ENCODE measurements around the gene DCST2. TPM values are rescaled to one million over a fixed set of nuclear protein-coding genes. Genes with fewer than 3 reads are reported as not detected.

DCST2 gene
- total and polyA plus RNA-seq, 4 donors = 0.31 to 1.7 (median 1.2) TPM

GRCh38 chr1:155030899-155031298 is 2.7 kb downstream of the DCST2 start:
- Histone ChIP-seq H3K9me3 (ENCODE audit: control insufficient read depth in 4 of 4, insufficient read depth in 3 of 4, low read length in 3 of 4) (no peaks in the 10 kb centered on the region), H3K27me3 (ENCODE audit: control insufficient read depth in 3 of 3, insufficient read depth in 3 of 3, low read length in 2 of 3) (no peaks in the 10 kb centered on the region), H3K4me3 (no peak overlapping the region), H3K4me1 (ENCODE audit: control insufficient read depth in 5 of 5, insufficient read depth in 5 of 5, low read length in 5 of 5) (no peaks in the 10 kb centered on the region), H3K9ac (ENCODE audit: insufficient read depth in 1 of 2, low read length in 2 of 2) (no peak overlapping the region), H3K27ac (ENCODE audit: low read depth in 1 of 2, low read length in 1 of 2) (no peak overlapping the region), H3K36me3 (ENCODE audit: control insufficient read depth in 4 of 4, insufficient read depth in 4 of 4, low read length in 4 of 4) (no peaks in the 10 kb centered on the region)
- 83 to 86% methylated on average over 11 of the region's 11 CpGs for WGBS, 2 donors
- no peak for ATAC-seq (ENCODE audit: insufficient read depth, low FRiP score)
- no peak for TF ChIP-seq CTCF (IDR thresholded peaks at IDR 0.05; ENCODE audit: control extremely low read depth, extremely low read depth)
- no peak for DNase-seq

- ATAC-seq (ENCODE audit: insufficient read depth, low FRiP score) (no peak), DNase-seq (no peak)
- no peaks in the 10 kb centered on the region for H3K36me3 ChIP-seq (ENCODE audit: control insufficient read depth in 4 of 4, insufficient read depth in 4 of 4, low read length in 4 of 4)
- H3K27ac ChIP-seq (ENCODE audit: low read depth in 1 of 2, low read length in 1 of 2) = no peak overlapping the region
- no peak overlapping the region for H3K4me3 ChIP-seq
- no peak overlapping the region for H3K9ac ChIP-seq (ENCODE audit: insufficient read depth in 1 of 2, low read length in 2 of 2)
- no peaks in the 10 kb centered on the region for H3K27me3 ChIP-seq (ENCODE audit: control insufficient read depth in 3 of 3, insufficient read depth in 3 of 3, low read length in 2 of 3)
- 87 to 88% methylated on average over 14 to 15 of the region's 15 CpGs for WGBS, 2 donors
- no peaks in the 10 kb centered on the region for H3K4me1 ChIP-seq (ENCODE audit: control insufficient read depth in 5 of 5, insufficient read depth in 5 of 5, low read length in 5 of 5)
- no peaks in the 10 kb centered on the region for H3K9me3 ChIP-seq (ENCODE audit: control insufficient read depth in 4 of 4, insufficient read depth in 3 of 4, low read length in 3 of 4)
- TF ChIP-seq CTCF (IDR thresholded peaks at IDR 0.05; ENCODE audit: control extremely low read depth, extremely low read depth) = no peak
Observed at GRCh38 chr1:155030243-155030795, 3.3 kb downstream of the DCST2 start.

GRCh38 chr1:155029513-155030242 is 3.9 kb downstream of the DCST2 start:
- no peak for TF ChIP-seq CTCF (IDR thresholded peaks at IDR 0.05; ENCODE audit: control extremely low read depth, extremely low read depth)
- DNase-seq = no peak
- H3K4me1 ChIP-seq (ENCODE audit: control insufficient read depth in 5 of 5, insufficient read depth in 5 of 5, low read length in 5 of 5) = no peaks in the 10 kb centered on the region
- H3K27ac ChIP-seq (ENCODE audit: low read depth in 1 of 2, low read length in 1 of 2) = no peak overlapping the region
- H3K9me3 ChIP-seq (ENCODE audit: control insufficient read depth in 4 of 4, insufficient read depth in 3 of 4, low read length in 3 of 4) = no peaks in the 10 kb centered on the region
- 86 to 89% methylated on average over 15 to 16 of the region's 16 CpGs for WGBS, 2 donors
- H3K36me3 ChIP-seq (ENCODE audit: control insufficient read depth in 4 of 4, insufficient read depth in 4 of 4, low read length in 4 of 4) = no peaks in the 10 kb centered on the region
- H3K4me3 ChIP-seq = no peak overlapping the region
- H3K27me3 ChIP-seq (ENCODE audit: control insufficient read depth in 3 of 3, insufficient read depth in 3 of 3, low read length in 2 of 3) = no peaks in the 10 kb centered on the region
- ATAC-seq (ENCODE audit: insufficient read depth, low FRiP score) = no peak
- H3K9ac ChIP-seq (ENCODE audit: insufficient read depth in 1 of 2, low read length in 2 of 2) = no peak overlapping the region
